B cell (primary cell): Measurements from ENCODE around the gene CXCR3. TPM values are rescaled to one million over a fixed set of nuclear protein-coding genes. Genes with fewer than 3 reads are reported as not detected.
"Not testable (repeated sequence)": the region's sequence is repeated elsewhere in the genome, so short reads cannot be mapped to it uniquely, and the experiment has no call there.

Experiments used
- ATAC-seq: fragments of 200-7000 bp; cut with Tn5 transposase; one replicate; pipeline ENCODE4 v1.10.0; 2021; ENCODE audit warnings: low read depth, mild to moderate bottlenecking, moderate number of reproducible peaks, moderate library complexity
- CTCF ChIA-PET: fragments of 350-600 bp; sonication (Branson Sonifier 250); formaldehyde crosslinking; loops from one replicate; lab custom pipeline; 2021; ENCODE audit warnings: antibody characterized with exemption, inconsistent platforms; lab: Charles Lee
- POLR2A ChIA-PET: fragments of 350-600 bp; sonication (Branson Sonifier 250); formaldehyde crosslinking; loops from one replicate; lab custom pipeline; 2021; ENCODE audit warnings: antibody characterized with exemption; lab: Charles Lee
- DNase-seq: peaks from one replicate; pipeline ENCODE4 v3.0.0; 2013
- H2AFZ ChIP-seq: 2 replicates; pipeline ENCODE4 v1.6.1; 2012; ENCODE audit warnings: mild to moderate bottlenecking, low read depth, low read length; ENCODE audit not compliant: insufficient read depth, poor library complexity, severe bottlenecking
- H3K27ac ChIP-seq, 2 donors: 1 replicate in 1 of 2; 2 replicates in 1 of 2; pipeline ENCODE4 v1.5.1; 2012 to 2013; ENCODE audit warnings: low read length in 2 of 2, mild to moderate bottlenecking in 2 of 2, moderate library complexity in 1 of 2
- H3K27me3 ChIP-seq, 4 experiments: fragments of 200-600 bp in 1 of 4; sonication (generic) in 1 of 4; replicated peaks in 1 of 4; 1 replicate in 2 of 4; 2 replicates in 2 of 4; pipeline versions ENCODE4 v1.6.1 to v1.7.0; 2013 to 2016; ENCODE audit warnings: low read length in 3 of 4, mild to moderate bottlenecking in 2 of 4, mixed read lengths in 1 of 4, moderate library complexity in 1 of 4; ENCODE audit not compliant: insufficient read depth in 4 of 4, control insufficient read depth in 3 of 4; ENCODE audit errors: control extremely low read depth in 1 of 4
- H3K36me3 ChIP-seq, 2 experiments: replicated peaks in 1 of 2; 1 replicate in 1 of 2; 2 replicates in 1 of 2; pipeline versions ENCODE4 v1.6.1 to v1.7.1; 2013; ENCODE audit warnings: low read length in 1 of 2; ENCODE audit not compliant: insufficient read depth in 2 of 2, control insufficient read depth in 1 of 2; ENCODE audit errors: control extremely low read depth in 1 of 2, extremely low read depth in 1 of 2
- H3K4me1 ChIP-seq, 2 donors: fragments of 200-600 bp in 1 of 2; sonication (generic) in 1 of 2; 1 replicate in 1 of 2; 2 replicates in 1 of 2; pipeline versions ENCODE4 v1.5.1 to v1.6.1; 2013 to 2017; ENCODE audit warnings: low read length in 2 of 2; ENCODE audit not compliant: control insufficient read depth in 2 of 2, insufficient read depth in 2 of 2
- H3K4me2 ChIP-seq: replicated peaks from 2 replicates; pipeline ENCODE3; 2012; ENCODE audit warnings: mild to moderate bottlenecking, low read depth, low read length; ENCODE audit not compliant: poor library complexity, severe bottlenecking
- H3K4me3 ChIP-seq, 5 experiments: fragments of 200-600 bp in 1 of 5; sonication (generic) in 1 of 5; 1 replicate in 3 of 5; 2 replicates in 2 of 5; pipeline versions ENCODE4 v1.5.1 to v1.7.0; 2011 to 2016; ENCODE audit warnings: low read length in 4 of 5, mild to moderate bottlenecking in 4 of 5, low read depth in 2 of 5, control low read depth in 1 of 5, moderate library complexity in 1 of 5; ENCODE audit not compliant: insufficient read depth in 1 of 5; ENCODE audit errors: control extremely low read depth in 1 of 5, extremely low read depth in 1 of 5
- H3K79me2 ChIP-seq: fragments of 200-600 bp; sonication (generic); one replicate; pipeline ENCODE4 v1.6.0; 2016; ENCODE audit warnings: low read length; ENCODE audit not compliant: control insufficient read depth, insufficient read depth
- H3K9ac ChIP-seq: fragments of 200-600 bp; sonication (generic); 2 replicates; pipeline ENCODE4 v1.6.1; 2017; ENCODE audit warnings: mild to moderate bottlenecking, low read length, moderate library complexity
- H3K9me3 ChIP-seq, 3 donors: one replicate each; pipeline versions ENCODE4 v1.6.1 to v1.7.1; 2013; ENCODE audit warnings: low read length in 2 of 3; ENCODE audit not compliant: control insufficient read depth in 2 of 3, insufficient read depth in 1 of 3; ENCODE audit errors: control extremely low read depth in 1 of 3
- H4K20me1 ChIP-seq: 2 replicates; pipeline ENCODE4 v1.6.0; 2012; ENCODE audit warnings: mild to moderate bottlenecking, low read length; ENCODE audit not compliant: insufficient read depth, control insufficient read depth, poor library complexity, severe bottlenecking
- H3K27ac Mint-ChIP-seq: one replicate; pipeline ENCODE4 v1.8.0; 2021; ENCODE audit warnings: mixed read lengths
- H3K27me3 Mint-ChIP-seq: one replicate; pipeline ENCODE4 v1.8.0; 2021; ENCODE audit warnings: mixed read lengths
- H3K4me1 Mint-ChIP-seq: one replicate; pipeline ENCODE4 v1.8.0; 2021; ENCODE audit warnings: mixed read lengths
- H3K4me3 Mint-ChIP-seq: one replicate; pipeline ENCODE4 v1.8.0; 2021; ENCODE audit warnings: mixed read lengths
- H3K9me3 Mint-ChIP-seq: one replicate; pipeline ENCODE4 v1.8.0; 2022; ENCODE audit warnings: mixed read lengths; ENCODE audit not compliant: insufficient read depth
- EZH2 ChIP-seq: IDR thresholded peaks from 2 replicates; pipeline ENCODE4 v1.6.1; 2012; ENCODE audit warnings: borderline replicate concordance, low read depth, mild to moderate bottlenecking, moderate library complexity, low read length; ENCODE audit not compliant: insufficient read depth, poor library complexity, severe bottlenecking
- WGBS: methylation state at CpG from one replicate; pipeline ENCODE4 v1.1.5; 2013; ENCODE audit warnings: missing lambda C conversion rate; ENCODE audit not compliant: insufficient coverage; 5-methylcytosine and 5-hydroxymethylcytosine counted together
- intact Hi-C: fragments of 100-400 bp; cut with micrococcal nuclease; formaldehyde crosslinking; loops from one replicate; pipeline ENCODE4 v1.10.0; 2022
- polyA plus RNA-seq: library from polyadenylated mRNA; depleted of rRNA; stranded (reverse); fragments of >200 nt; gene quantifications from 2 replicates; pipeline ENCODE4 v1.2.3, GENCODE V29; 2012
- total RNA-seq, 2 donors: library from RNA; stranded (reverse); fragments of 120-200 nt in 1 of 2; gene quantifications; 1 replicate in 1 of 2; 2 replicates in 1 of 2; pipeline versions ENCODE4 v1.2.3 to v1.2.4, GENCODE V29; 2013 to 2022
- TF ChIP-seq, protein P1 (sequence below): fragments of 200-600 bp; IDR thresholded peaks from one replicate; pipeline ENCODE4 v1.8.0; 2022; ENCODE audit warnings: antibody characterized with exemption, mild to moderate bottlenecking

Gene CXCR3
- total and polyA plus RNA-seq, 2 donors (not counting 1 experiment from before 2014, with no cell fraction given), result 6.9 to 8.7 TPM

DNA sequence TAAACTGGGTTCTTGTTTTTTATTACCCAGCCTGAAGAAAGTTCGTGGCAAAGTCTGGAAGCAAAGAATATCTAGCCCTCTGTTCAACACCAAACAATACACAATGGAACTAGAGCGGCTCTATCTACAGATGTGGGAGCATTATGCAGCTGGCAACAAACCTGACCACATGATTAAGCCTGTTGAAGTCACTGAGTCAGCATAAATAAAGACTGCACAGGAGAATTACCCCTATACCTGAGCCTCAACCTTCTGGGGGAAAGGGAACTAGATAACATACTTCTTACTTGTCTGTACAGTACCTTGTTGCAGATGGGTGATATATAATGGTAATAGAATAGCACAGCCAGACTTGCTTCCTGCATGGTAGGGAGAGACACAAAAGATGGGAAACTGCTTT, 44.7 kb downstream of the CXCR3 start:
- no peak overlapping the region for H3K4me3 ChIP-seq
- ChIA-PET POLR2A (no interaction called here), CTCF (no interaction called here)
- no peak overlapping the region for H3K4me3 Mint-ChIP-seq
- H3K27ac ChIP-seq, result no peak overlapping the region
- no peak overlapping the region for H3K9ac ChIP-seq
- no peak overlapping the region for H3K4me2 ChIP-seq
- H3K4me1 ChIP-seq, result no peaks in the 10 kb centered on the region
- H3K4me1 Mint-ChIP-seq, result no peaks in the 10 kb centered on the region
- no peaks in the 10 kb centered on the region for H3K27me3 Mint-ChIP-seq
- no peaks in the 10 kb centered on the region for H3K27me3 ChIP-seq
- no peak overlapping the region for H2AFZ ChIP-seq
- peaks cover 1 to 39% of the 10 kb centered on the region in 2 experiments for H3K36me3 ChIP-seq
- no CpG with 5 or more reads among the region's 2 CpGs for WGBS
- intact Hi-C loops, result no loop called here
- ATAC-seq, result no peak
- no peaks in the 10 kb centered on the region for H3K9me3 Mint-ChIP-seq
- peaks cover 0 to 2% (median 0%) of the 10 kb centered on the region in 3 donors for H3K9me3 ChIP-seq
- DNase-seq, result no peak
- H3K79me2 ChIP-seq, result no peaks in the 10 kb centered on the region
- no peak overlapping the region for H3K27ac Mint-ChIP-seq
- H4K20me1 ChIP-seq, result no peaks in the 10 kb centered on the region
- TF ChIP-seq, protein P1, sequence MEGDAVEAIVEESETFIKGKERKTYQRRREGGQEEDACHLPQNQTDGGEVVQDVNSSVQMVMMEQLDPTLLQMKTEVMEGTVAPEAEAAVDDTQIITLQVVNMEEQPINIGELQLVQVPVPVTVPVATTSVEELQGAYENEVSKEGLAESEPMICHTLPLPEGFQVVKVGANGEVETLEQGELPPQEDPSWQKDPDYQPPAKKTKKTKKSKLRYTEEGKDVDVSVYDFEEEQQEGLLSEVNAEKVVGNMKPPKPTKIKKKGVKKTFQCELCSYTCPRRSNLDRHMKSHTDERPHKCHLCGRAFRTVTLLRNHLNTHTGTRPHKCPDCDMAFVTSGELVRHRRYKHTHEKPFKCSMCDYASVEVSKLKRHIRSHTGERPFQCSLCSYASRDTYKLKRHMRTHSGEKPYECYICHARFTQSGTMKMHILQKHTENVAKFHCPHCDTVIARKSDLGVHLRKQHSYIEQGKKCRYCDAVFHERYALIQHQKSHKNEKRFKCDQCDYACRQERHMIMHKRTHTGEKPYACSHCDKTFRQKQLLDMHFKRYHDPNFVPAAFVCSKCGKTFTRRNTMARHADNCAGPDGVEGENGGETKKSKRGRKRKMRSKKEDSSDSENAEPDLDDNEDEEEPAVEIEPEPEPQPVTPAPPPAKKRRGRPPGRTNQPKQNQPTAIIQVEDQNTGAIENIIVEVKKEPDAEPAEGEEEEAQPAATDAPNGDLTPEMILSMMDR, result no peak
- no peak for TF ChIP-seq EZH2

DNA sequence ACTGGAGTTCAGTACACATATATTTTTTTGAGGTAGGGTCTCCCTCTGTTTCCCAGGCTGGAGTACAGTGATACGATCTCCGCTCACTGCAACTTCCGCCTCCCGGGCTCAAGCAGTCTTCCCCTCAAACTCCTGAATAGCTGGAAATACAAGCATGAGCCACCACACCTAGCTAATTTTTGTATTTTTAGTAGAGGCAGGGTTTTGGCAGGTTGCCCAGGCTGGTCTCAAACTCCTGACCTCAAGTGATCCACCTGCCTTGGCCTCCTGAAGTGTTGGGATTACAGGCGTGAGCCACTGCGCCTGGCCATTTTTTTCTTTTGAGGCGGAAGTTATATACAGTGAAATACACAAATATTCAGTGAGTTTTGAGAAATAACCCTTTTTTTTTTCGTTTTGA, 46.9 kb downstream of the CXCR3 start:
- H3K36me3 ChIP-seq, result peaks cover 1 to 55% of the 10 kb centered on the region in 2 experiments
- CTCF ChIA-PET, H3K79me2 ChIP-seq, H3K27ac ChIP-seq, POLR2A ChIA-PET, H3K27me3 Mint-ChIP-seq, DNase-seq, H3K27me3 ChIP-seq, H3K9me3 Mint-ChIP-seq, H3K27ac Mint-ChIP-seq, H3K4me1 Mint-ChIP-seq, H3K9me3 ChIP-seq, H4K20me1 ChIP-seq, ATAC-seq, intact Hi-C loops, H3K4me2 ChIP-seq, H3K4me3 ChIP-seq, H3K4me3 Mint-ChIP-seq, H3K9ac ChIP-seq, H2AFZ ChIP-seq, H3K4me1 ChIP-seq: not testable (repeated sequence)
- no CpG with 5 or more reads among the region's 8 CpGs for WGBS

Other genes starting within 250 kb of the CXCR3 start
- gene OGT, start 85.4 kb downstream of the CXCR3 start, total RNA-seq, result 307 and 330 TPM in 2 replicates
- gene OGT, start 85.4 kb downstream of the CXCR3 start, polyA plus RNA-seq, result 235 and 331 TPM in 2 replicates
- gene GCNA, start 40.1 kb downstream of the CXCR3 start, total RNA-seq, result 5.6 and 6.2 TPM in 2 replicates
- 4.7 and 6.0 TPM in 2 replicates for gene GCNA, start 40.1 kb downstream of the CXCR3 start, polyA plus RNA-seq
- gene CXorf49, start 99.8 kb upstream of the CXCR3 start, total RNA-seq, result not detected in 2 replicates
- gene CXorf49, start 99.8 kb upstream of the CXCR3 start, polyA plus RNA-seq, result not detected in 2 replicates
- gene CXorf49B, start 144.8 kb upstream of the CXCR3 start, total RNA-seq, result not detected in 2 replicates
- not detected in 2 replicates for gene CXorf49B, start 144.8 kb upstream of the CXCR3 start, polyA plus RNA-seq